Upper lobe of left lung (tissue), 6 donors: ENCODE data around the gene STX4. TPM values are rescaled to one million over a fixed set of nuclear protein-coding genes. Genes with fewer than 3 reads are reported as not detected.

Experiments
- ATAC-seq, 2 donors: fragments of 200-7000 bp; cut with Tn5 transposase; one replicate each; pipeline ENCODE4 v1.9.1; 2022; ENCODE audit warnings: mild to moderate bottlenecking in 2 of 2, moderate library complexity in 2 of 2; ENCODE audit not compliant: low FRiP score in 2 of 2
- DNase-seq, 2 donors: peaks; one replicate each; pipeline ENCODE4 v3.0.0-alpha.2; 2019 to 2020
- H3K27ac ChIP-seq, 4 donors: fragments of 200-600 bp; sonication (generic); one replicate each; pipeline ENCODE4 v1.5.1; 2016 to 2019
- H3K27me3 ChIP-seq, 4 donors: fragments of 200-600 bp; sonication (generic); one replicate each; pipeline ENCODE4 v1.5.1; 2017 to 2019
- H3K36me3 ChIP-seq, 4 donors: fragments of 200-600 bp; sonication (generic); one replicate each; pipeline ENCODE4 v1.5.1; 2016 to 2019
- H3K4me1 ChIP-seq, 4 donors: fragments of 200-600 bp; sonication (generic); one replicate each; pipeline ENCODE4 v1.5.1; 2018 to 2019
- H3K4me3 ChIP-seq, 4 donors: fragments of 200-600 bp; sonication (generic); one replicate each; pipeline ENCODE4 v1.5.1; 2017 to 2019; ENCODE audit warnings: mild to moderate bottlenecking in 2 of 4, moderate library complexity in 1 of 4
- H3K9me3 ChIP-seq, 4 donors: fragments of 200-600 bp; sonication (generic); one replicate each; pipeline ENCODE4 v1.5.1; 2018 to 2019
- EP300 ChIP-seq, 4 donors: sonication (generic); formaldehyde crosslinking; IDR thresholded peaks; one replicate each; pipeline ENCODE4 v1.5.1; 2017; ENCODE audit warnings: antibody characterized with exemption in 4 of 4, control low read depth in 2 of 4
- POLR2A ChIP-seq, 4 donors: fragments of 450-650 bp; IDR thresholded peaks; one replicate each; pipeline ENCODE4 v1.5.1; 2016 to 2017; ENCODE audit warnings: antibody characterized with exemption in 4 of 4, mild to moderate bottlenecking in 2 of 4
- POLR2AphosphoS5 ChIP-seq, 2 donors: sonication (generic); formaldehyde crosslinking; IDR thresholded peaks; one replicate each; pipeline ENCODE4 v1.5.1; 2017; ENCODE audit warnings: antibody characterized with exemption in 2 of 2
- WGBS, 2 donors: methylation state at CpG; one replicate each; pipeline ENCODE4 v1.1.5; 2017 to 2018; 5-methylcytosine and 5-hydroxymethylcytosine counted together
- total RNA-seq, 6 donors: library from RNA; depleted of rRNA in 4 of 6; stranded (reverse); fragments of >200 nt in 4 of 6; gene quantifications; one replicate each; pipeline versions ENCODE4 v1.1.0 to v1.2.1, GENCODE V29; 2016 to 2021
- TF ChIP-seq, protein P1 (sequence below), 6 experiments: fragments of 450-650 bp in 4 of 6; fragments of 200-600 bp in 2 of 6; sonication (generic) in 2 of 6; IDR thresholded peaks; one replicate each; pipeline ENCODE4 v1.5.1; 2016 to 2019; ENCODE audit warnings: antibody characterized with exemption in 6 of 6
- donor health status: DM: no; HTN: no; CAD: no; lungs with moderate emphysema.
- donor health status: DM: no; HTN: yes; CAD: no; lungs with severe emphysema.

The STX4 gene
- total RNA-seq, 6 donors from 2014 or later = 44.8 to 168 (median 96.3) TPM

DNA sequence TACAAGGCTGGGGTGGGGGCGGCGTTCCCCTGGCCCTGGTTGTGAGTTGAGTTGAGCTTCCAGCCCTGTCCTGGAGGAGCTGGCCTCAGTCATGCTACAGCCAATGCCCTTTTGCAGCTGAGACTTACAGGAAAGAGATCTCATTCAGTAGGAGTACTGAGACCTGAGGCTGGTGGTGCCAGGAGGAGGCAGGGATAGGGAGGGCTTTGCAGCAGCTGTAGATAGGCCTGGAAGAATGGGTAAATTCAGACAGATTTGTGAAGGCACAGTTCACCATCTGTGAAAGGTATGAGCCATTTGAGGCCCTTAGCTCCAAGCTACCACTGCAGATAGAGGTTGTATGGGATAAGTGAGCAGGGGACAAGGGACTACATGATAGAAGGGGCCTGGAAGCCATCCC, 5.6 kb downstream of the STX4 start:
- TF ChIP-seq POLR2A (IDR thresholded peaks at IDR 0.05) = no peak
- TF ChIP-seq EP300 (IDR thresholded peaks at IDR 0.05) = no peak
- TF ChIP-seq, protein P1, sequence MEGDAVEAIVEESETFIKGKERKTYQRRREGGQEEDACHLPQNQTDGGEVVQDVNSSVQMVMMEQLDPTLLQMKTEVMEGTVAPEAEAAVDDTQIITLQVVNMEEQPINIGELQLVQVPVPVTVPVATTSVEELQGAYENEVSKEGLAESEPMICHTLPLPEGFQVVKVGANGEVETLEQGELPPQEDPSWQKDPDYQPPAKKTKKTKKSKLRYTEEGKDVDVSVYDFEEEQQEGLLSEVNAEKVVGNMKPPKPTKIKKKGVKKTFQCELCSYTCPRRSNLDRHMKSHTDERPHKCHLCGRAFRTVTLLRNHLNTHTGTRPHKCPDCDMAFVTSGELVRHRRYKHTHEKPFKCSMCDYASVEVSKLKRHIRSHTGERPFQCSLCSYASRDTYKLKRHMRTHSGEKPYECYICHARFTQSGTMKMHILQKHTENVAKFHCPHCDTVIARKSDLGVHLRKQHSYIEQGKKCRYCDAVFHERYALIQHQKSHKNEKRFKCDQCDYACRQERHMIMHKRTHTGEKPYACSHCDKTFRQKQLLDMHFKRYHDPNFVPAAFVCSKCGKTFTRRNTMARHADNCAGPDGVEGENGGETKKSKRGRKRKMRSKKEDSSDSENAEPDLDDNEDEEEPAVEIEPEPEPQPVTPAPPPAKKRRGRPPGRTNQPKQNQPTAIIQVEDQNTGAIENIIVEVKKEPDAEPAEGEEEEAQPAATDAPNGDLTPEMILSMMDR (IDR thresholded peaks at IDR 0.05) = no peak
- no peak for TF ChIP-seq POLR2AphosphoS5 (IDR thresholded peaks at IDR 0.05)
- Histone ChIP-seq H3K4me3 (no peak overlapping the region), H3K27ac (no peak overlapping the region), H3K4me1 (peaks cover 7 to 24% (median 13%) of the 10 kb centered on the region in 4 donors), H3K27me3 (no peaks in the 10 kb centered on the region), H3K36me3 (peaks cover 9 to 85% (median 54%) of the 10 kb centered on the region in 4 donors), H3K9me3 (no peaks in the 10 kb centered on the region)
- 89 to 100% methylated on average over 2 of the region's 2 CpGs for WGBS, 2 donors
- ATAC-seq (no peak), DNase-seq (no peak)

DNA sequence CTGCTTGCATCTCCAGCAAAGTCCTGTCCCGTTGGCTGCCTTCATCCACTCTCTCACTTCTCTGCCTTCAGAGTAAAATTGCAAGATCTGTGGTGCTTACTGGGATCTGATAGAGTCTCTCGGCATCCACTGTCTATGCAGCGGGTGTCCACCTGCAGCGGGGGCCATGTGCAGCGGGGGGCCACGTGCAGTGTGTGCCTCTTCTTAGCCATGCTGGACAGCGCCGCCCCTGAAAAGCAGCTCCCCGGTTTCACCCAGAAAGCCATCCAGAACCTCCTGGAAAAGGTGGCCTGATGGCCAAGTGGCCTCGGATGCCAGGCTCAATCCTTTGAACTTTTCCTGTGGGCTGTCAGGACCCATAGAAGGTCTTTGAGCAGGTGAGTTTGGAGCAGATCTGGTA, 9.5 kb downstream of the STX4 start:
- H3K9me3 ChIP-seq = no peaks in the 10 kb centered on the region
- H3K4me1 ChIP-seq = no peaks in the 10 kb centered on the region
- no peaks in the 10 kb centered on the region for H3K27me3 ChIP-seq
- peaks cover 9 to 54% (median 43%) of the 10 kb centered on the region in 4 donors for H3K36me3 ChIP-seq
- 81 to 97% methylated on average over 2 to 10 of the region's 10 CpGs for WGBS, 2 donors
- H3K27ac ChIP-seq = no peak overlapping the region
- no peak for DNase-seq
- ATAC-seq = no peak
- TF ChIP-seq EP300 (IDR thresholded peaks at IDR 0.05) (no peak), POLR2AphosphoS5 (IDR thresholded peaks at IDR 0.05) (no peak), POLR2A (IDR thresholded peaks at IDR 0.05) (no peak)
- TF ChIP-seq, protein P1 (IDR thresholded peaks at IDR 0.05) = no peak
- H3K4me3 ChIP-seq = no peak overlapping the region

DNA sequence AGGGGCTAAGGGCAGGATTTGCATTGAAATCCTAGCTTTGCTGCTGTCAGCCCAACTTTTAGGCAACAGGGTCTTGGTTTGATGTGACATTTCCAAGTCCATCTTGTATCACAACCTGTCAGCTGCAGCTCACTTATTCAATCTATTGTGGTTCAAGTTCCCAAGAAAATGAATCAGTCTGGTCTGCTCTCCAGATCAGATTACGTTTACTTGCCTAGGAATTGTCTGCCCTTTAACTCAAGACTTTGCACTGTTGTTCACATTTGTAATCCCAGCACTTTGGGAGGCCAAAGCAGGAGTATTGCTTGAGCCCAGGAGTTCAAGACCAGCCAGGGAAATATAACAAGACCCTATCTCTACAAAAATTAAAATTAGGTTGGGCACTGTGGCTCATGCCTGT, 10.0 kb downstream of the STX4 start:
- Histone ChIP-seq H3K27me3 (no peaks in the 10 kb centered on the region), H3K4me1 (no peaks in the 10 kb centered on the region), H3K27ac (no peak overlapping the region), H3K9me3 (no peaks in the 10 kb centered on the region), H3K36me3 (peaks cover 9 to 49% (median 38%) of the 10 kb centered on the region in 4 donors), H3K4me3 (no peak overlapping the region)
- WGBS, 2 donors = 100% methylated on average over 1 of the region's 1 CpG
- no peak for ATAC-seq
- no peak for DNase-seq
- no peak for TF ChIP-seq EP300 (IDR thresholded peaks at IDR 0.05)
- no peak for TF ChIP-seq POLR2A (IDR thresholded peaks at IDR 0.05)
- TF ChIP-seq POLR2AphosphoS5 (IDR thresholded peaks at IDR 0.05) = no peak
- TF ChIP-seq, protein P1 (IDR thresholded peaks at IDR 0.05) = no peak

DNA sequence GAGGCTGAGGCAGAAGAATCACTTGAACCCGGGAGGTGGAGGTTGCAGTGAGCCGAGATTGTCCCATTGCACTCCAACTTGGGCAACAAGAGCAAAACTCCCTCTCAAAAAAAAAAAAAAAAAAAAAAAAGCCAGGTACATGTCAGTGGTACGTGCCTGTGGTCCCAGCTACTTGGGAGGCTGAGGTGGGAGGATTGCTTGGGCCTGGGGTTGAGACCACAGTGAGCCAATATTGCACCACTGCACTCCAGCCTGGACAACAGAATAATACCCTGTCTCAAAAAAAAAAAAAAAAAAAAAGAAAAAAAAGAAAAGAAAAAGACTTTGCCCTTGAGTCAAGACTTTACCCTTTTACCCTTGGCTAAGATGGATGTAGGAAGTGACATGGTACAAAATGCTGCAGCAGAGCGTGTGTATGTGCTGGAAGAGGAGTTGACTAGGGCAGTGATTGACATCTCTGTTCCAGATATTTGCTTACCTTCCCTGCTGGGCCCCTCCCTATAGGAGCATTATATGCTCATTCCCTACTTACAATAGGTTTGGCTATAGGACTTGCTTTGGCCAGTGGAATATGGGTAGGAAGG, 10.6 kb downstream of the STX4 start:
- Histone ChIP-seq H3K4me3 (no peak overlapping the region), H3K36me3 (peaks cover 9 to 42% (median 32%) of the 10 kb centered on the region in 4 donors), H3K9me3 (no peaks in the 10 kb centered on the region), H3K4me1 (no peaks in the 10 kb centered on the region), H3K27me3 (no peaks in the 10 kb centered on the region), H3K27ac (no peak overlapping the region)
- no peak for ATAC-seq
- WGBS, 2 donors = 92 to 95% methylated on average over 4 of the region's 4 CpGs
- no peak for TF ChIP-seq EP300 (IDR thresholded peaks at IDR 0.05)
- no peak for TF ChIP-seq POLR2AphosphoS5 (IDR thresholded peaks at IDR 0.05)
- TF ChIP-seq, protein P1 (IDR thresholded peaks at IDR 0.05) = no peak
- no peak for TF ChIP-seq POLR2A (IDR thresholded peaks at IDR 0.05)
- no peak for DNase-seq
